H1 (cell line): ENCODE data around the gene TNS3. TPM values are rescaled to one million over a fixed set of nuclear protein-coding genes. Genes with fewer than 3 reads are reported as not detected.
A peak's percentile ranks its signal among the peaks of the same experiment; 100 is the strongest.

Experiments used
- CTCF ChIA-PET: fragments of 300-600 bp; sonication (Branson Sonifier 250); formaldehyde crosslinking; loops from one replicate; lab custom pipeline; 2021; ENCODE audit not compliant: partially characterized antibody; lab: Charles Lee
- POLR2A ChIA-PET: fragments of 300-600 bp; sonication (Branson Sonifier 250); formaldehyde crosslinking; loops from one replicate; lab custom pipeline; 2021; ENCODE audit warnings: inconsistent platforms; ENCODE audit not compliant: partially characterized antibody; lab: Charles Lee
- DNase-seq, 2 experiments: peaks; one replicate each; pipeline versions ENCODE4 v3.0.0 to v3.0.0-alpha.2; 2010 to 2022; ENCODE audit warnings: low spot score in 2 of 2, low read depth in 1 of 2, mixed read lengths in 1 of 2
- FAIRE-seq: peaks from 2 replicates; lab custom pipeline; 2011; peaks lifted over from hg19 to GRCh38; lab: Jason Lieb, UNC
- H2AFZ ChIP-seq: 2 replicates; pipeline ENCODE4 v1.8.1; 2012; ENCODE audit warnings: low read length, inconsistent platforms
- H2AK5ac ChIP-seq: 2 replicates; pipeline ENCODE4 v1.6.1; 2013; ENCODE audit warnings: low read depth, low read length
- H2BK120ac ChIP-seq: replicated peaks from 2 replicates; pipeline ENCODE3; 2013; ENCODE audit warnings: low read depth, low read length, inconsistent platforms
- H2BK12ac ChIP-seq: 2 replicates; pipeline ENCODE4 v1.6.1; 2013; ENCODE audit warnings: low read depth, low read length
- H2BK15ac ChIP-seq: 2 replicates; pipeline ENCODE4 v1.6.1; 2013; ENCODE audit warnings: low read length
- H2BK20ac ChIP-seq: 2 replicates; pipeline ENCODE4 v1.6.1; 2013; ENCODE audit warnings: low read length
- H2BK5ac ChIP-seq: 2 replicates; pipeline ENCODE4 v1.6.1; 2013; ENCODE audit warnings: low read depth, low read length
- H3K14ac ChIP-seq: 2 replicates; pipeline ENCODE4 v1.6.1; 2013; ENCODE audit warnings: inconsistent platforms; ENCODE audit not compliant: insufficient read length
- H3K18ac ChIP-seq: 2 replicates; pipeline ENCODE4 v1.6.1; 2013; ENCODE audit warnings: low read length; ENCODE audit errors: extremely low read depth
- H3K23ac ChIP-seq: 2 replicates; pipeline ENCODE4 v1.6.1; 2013; ENCODE audit warnings: inconsistent platforms; ENCODE audit not compliant: insufficient read length
- H3K23me2 ChIP-seq: 2 replicates; pipeline ENCODE4 v1.6.1; 2013; ENCODE audit warnings: low read depth, low read length
- H3K27ac ChIP-seq: 2 replicates; pipeline ENCODE4 v1.6.1; 2011; ENCODE audit warnings: low read depth, low read length, inconsistent platforms
- H3K27me3 ChIP-seq, 4 experiments: replicated peaks in 1 of 4; 1 replicate in 1 of 4; 2 replicates in 3 of 4; pipeline versions ENCODE4 v1.6.1 to v1.8.1; 2011 to 2013; ENCODE audit warnings: low read length in 3 of 4, mild to moderate bottlenecking in 3 of 4, inconsistent platforms in 2 of 4, mixed read lengths in 2 of 4, moderate library complexity in 1 of 4; ENCODE audit not compliant: control insufficient read depth in 3 of 4, insufficient read depth in 3 of 4; ENCODE audit errors: extremely low read depth in 1 of 4
- H3K36me3 ChIP-seq, 4 experiments: 2 replicates each; pipeline versions ENCODE4 v1.6.1 to v1.8.1; 2011 to 2013; ENCODE audit warnings: mild to moderate bottlenecking in 4 of 4, low read length in 3 of 4, moderate library complexity in 2 of 4, control low read depth in 1 of 4, inconsistent platforms in 1 of 4; ENCODE audit not compliant: insufficient read depth in 4 of 4, control insufficient read depth in 2 of 4
- H3K4ac ChIP-seq: replicated peaks from 2 replicates; pipeline ENCODE3; 2013; ENCODE audit warnings: low read length, low read depth, mixed read lengths, inconsistent platforms; ENCODE audit not compliant: insufficient read length
- H3K4me1 ChIP-seq, 4 experiments: replicated peaks in 1 of 4; 1 replicate in 1 of 4; 2 replicates in 3 of 4; pipeline versions ENCODE4 v1.6.1 to v1.8.1; 2011 to 2013; ENCODE audit warnings: low read length in 3 of 4, inconsistent platforms in 2 of 4, mixed read lengths in 1 of 4; ENCODE audit not compliant: insufficient read depth in 4 of 4, control insufficient read depth in 3 of 4
- H3K4me2 ChIP-seq, 2 experiments: 2 replicates each; pipeline versions ENCODE4 v1.6.1 to v1.8.1; 2011 to 2013; ENCODE audit warnings: low read depth in 2 of 2, low read length in 2 of 2, control low read depth in 1 of 2, inconsistent platforms in 1 of 2, mild to moderate bottlenecking in 1 of 2; ENCODE audit not compliant: insufficient read depth in 1 of 2
- H3K4me3 ChIP-seq, 4 experiments: fragments of 200-600, 300-600 bp in 1 of 4; sonication (generic), shearing (Covaris generic), sonication (Bioruptor Twin) in 1 of 4; 2 replicates each; pipeline versions ENCODE4 v1.5.1 to v1.8.1; 2011 to 2016; ENCODE audit warnings: low read length in 4 of 4, low read depth in 3 of 4, control low read depth in 2 of 4, inconsistent platforms in 2 of 4, mild to moderate bottlenecking in 2 of 4, mixed read lengths in 1 of 4, moderate library complexity in 1 of 4; ENCODE audit not compliant: insufficient read depth in 2 of 4; ENCODE audit errors: extremely low read depth in 1 of 4
- H3K56ac ChIP-seq: replicated peaks from 2 replicates; pipeline ENCODE3; 2013; ENCODE audit warnings: low read depth, mild to moderate bottlenecking, mixed read lengths, low read length, inconsistent platforms; ENCODE audit not compliant: insufficient read length
- H3K79me1 ChIP-seq: 2 replicates; pipeline ENCODE4 v1.6.1; 2013; ENCODE audit warnings: low read depth, low read length, control low read depth
- H3K79me2 ChIP-seq, 2 experiments: 2 replicates each; pipeline versions ENCODE4 v1.6.1 to v1.8.1; 2012 to 2013; ENCODE audit warnings: low read length in 2 of 2, mild to moderate bottlenecking in 2 of 2, inconsistent platforms in 1 of 2; ENCODE audit not compliant: insufficient read depth in 2 of 2, control insufficient read depth in 1 of 2
- H3K9ac ChIP-seq, 4 experiments: replicated peaks in 1 of 4; 1 replicate in 1 of 4; 2 replicates in 3 of 4; pipeline versions ENCODE4 v1.6.1 to v1.8.1; 2011 to 2013; ENCODE audit warnings: low read depth in 3 of 4, low read length in 3 of 4, control low read depth in 2 of 4, mild to moderate bottlenecking in 2 of 4, moderate library complexity in 2 of 4, inconsistent platforms in 1 of 4; ENCODE audit errors: extremely low read depth in 1 of 4
- H3K9me3 ChIP-seq, 2 experiments: 2 replicates each; pipeline versions ENCODE4 v1.6.1 to v1.8.1; 2012 to 2013; ENCODE audit warnings: mild to moderate bottlenecking in 2 of 2, moderate library complexity in 2 of 2, control low read depth in 1 of 2, inconsistent platforms in 1 of 2, low read depth in 1 of 2, low read length in 1 of 2, mixed read lengths in 1 of 2; ENCODE audit not compliant: insufficient read depth in 2 of 2
- H4K20me1 ChIP-seq, 2 experiments: replicated peaks in 1 of 2; 2 replicates each; pipeline versions ENCODE3 to v1.8.1; 2011 to 2013; ENCODE audit warnings: inconsistent platforms in 2 of 2, low read length in 2 of 2, mild to moderate bottlenecking in 1 of 2; ENCODE audit not compliant: insufficient read depth in 2 of 2, control insufficient read depth in 1 of 2
- H4K5ac ChIP-seq: 2 replicates; pipeline ENCODE4 v1.6.1; 2013; ENCODE audit warnings: low read length, low read depth, mixed read lengths, inconsistent platforms; ENCODE audit not compliant: insufficient read length
- H4K8ac ChIP-seq: 2 replicates; pipeline ENCODE4 v1.8.0; 2013; ENCODE audit warnings: mild to moderate bottlenecking, moderate library complexity, low read length, inconsistent platforms; ENCODE audit not compliant: insufficient read depth; ENCODE audit errors: extremely low read depth
- H4K91ac ChIP-seq: replicated peaks from 2 replicates; pipeline ENCODE3; 2013; ENCODE audit warnings: low read length, mixed read lengths, inconsistent platforms; ENCODE audit not compliant: insufficient read length
- CBX5 ChIP-seq: fragments of 300-800, 300-1000 bp; sonication (generic); IDR thresholded peaks from 2 replicates; pipeline ENCODE4 v1.7.1; 2016; ENCODE audit warnings: antibody characterized with exemption, low read length, low read depth
- SP4 ChIP-seq: IDR thresholded peaks from 2 replicates; pipeline ENCODE4 v1.6.1; 2012; ENCODE audit warnings: low read length, inconsistent platforms
- YY1 ChIP-seq: IDR thresholded peaks from 2 replicates; pipeline ENCODE4 v1.6.1; 2011; ENCODE audit warnings: low read depth, mild to moderate bottlenecking, low read length
- WGBS, 2 experiments: shearing (Covaris generic) in 1 of 2; methylation state at CpG; one replicate each; pipeline versions ENCODE4 v1.1.6 to v1.1.7; 2013 to 2015; ENCODE audit warnings: low lambda C conversion rate in 2 of 2, mixed read lengths in 2 of 2, inconsistent platforms in 1 of 2, low coverage in 1 of 2, missing lambda C conversion rate in 1 of 2; ENCODE audit not compliant: insufficient replicate concordance in 2 of 2, insufficient coverage in 1 of 2, insufficient read length in 1 of 2; ENCODE audit errors: extremely low coverage in 1 of 2, missing lambda C conversion rate in 1 of 2; 5-methylcytosine and 5-hydroxymethylcytosine counted together
- polyA plus RNA-seq, 7 experiments: library from polyadenylated mRNA; depleted of rRNA in 3 of 7; stranded (reverse) in 5 of 7; unstranded in 2 of 7; fragments of >200 nt in 5 of 7; fragments of 200-250 nt in 2 of 7; gene quantifications; 1 replicate in 5 of 7; 2 replicates in 1 of 7; 4 replicates in 1 of 7; pipeline versions ENCODE4 v1.2.1 to v1.2.3, GENCODE V29; 2011 to 2013; ENCODE audit warnings: missing spikeins in 2 of 7, mixed read lengths in 2 of 7
- total RNA-seq: library from RNA; stranded (reverse); fragmentation: NEBNext Ultra II Directional; extraction: Animal tissue kit (Norgen Biotek cat#: 25700); gene quantifications from 2 replicates; pipeline ENCODE4 v1.2.1, GENCODE V29; 2021

Gene TNS3
- total and polyA plus RNA-seq, 2 of the 8 experiments (the other 6 are each of a cell fraction or from before 2014, with no cell fraction given) = 11.9 to 24.2 TPM

DNA sequence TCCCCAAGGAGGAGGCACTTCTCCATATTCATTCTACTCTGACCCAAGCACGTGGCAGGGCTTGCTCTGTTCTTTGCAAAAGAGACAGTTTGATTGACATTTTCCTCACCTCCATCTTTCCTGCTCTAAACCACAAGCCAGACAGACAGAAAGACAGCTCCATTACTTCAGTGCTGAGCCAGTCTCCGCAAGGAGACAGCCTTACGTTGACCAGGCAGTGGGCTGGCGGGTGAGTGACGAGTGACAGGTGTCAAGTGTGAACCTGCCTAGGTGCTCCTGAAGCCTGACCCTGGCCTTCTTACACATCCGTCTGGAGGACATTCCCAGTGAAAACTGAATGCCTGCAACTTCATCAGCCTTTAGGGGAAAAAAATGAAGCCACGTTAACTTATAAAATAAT lies 314.6 kb downstream of the TNS3 start:
- TF ChIP-seq CBX5 (no peak), SP4 (no peak), YY1 (no peak)
- Histone ChIP-seq H3K36me3 (no peaks in the 10 kb centered on the region), H3K27me3 (no peaks in the 10 kb centered on the region), H4K8ac (no peak overlapping the region), H3K9ac (no peak overlapping the region), H2AK5ac (no peak overlapping the region), H3K9me3 (no peaks in the 10 kb centered on the region; a peak in 1 of 4 replicates), H3K4me1 (no peaks in the 10 kb centered on the region), H3K4ac (no peak overlapping the region), H3K23me2 (peaks cover 2% of the 10 kb centered on the region; the same call in 1 of the 2 replicates), H4K91ac (no peak overlapping the region), H3K79me2 (no peaks in the 10 kb centered on the region), H4K20me1 (no peaks in the 10 kb centered on the region), H2BK120ac (no peak overlapping the region), H3K23ac (no peak overlapping the region), H3K56ac (no peak overlapping the region), H4K5ac (no peak overlapping the region), H2BK5ac (no peak overlapping the region; the same call in 1 of the 2 replicates), H3K18ac (no peak overlapping the region), H2BK15ac (0 out of 2 replicates have a peak overlapping the region, but pooled peaks have one; percentile 54), H3K14ac (no peak overlapping the region), H2AFZ (no peak overlapping the region), H3K79me1 (no peaks in the 10 kb centered on the region), H3K4me3 (no peak overlapping the region), H2BK20ac (no peak overlapping the region), H3K4me2 (no peak overlapping the region), H3K27ac (no peak overlapping the region), H2BK12ac (no peak overlapping the region)
- ChIA-PET POLR2A (interaction anchor here (0.6 kb wide), 1 partner anchor 20 kb away, joined by 3 read pairs; no protein-coding TSS in a partner anchor), CTCF (interaction anchor here (0.8 to 3.8 kb wide), 35 partner anchors 9 to 671 kb away, joined by 3 to 41 read pairs (median 7); partner anchors contain the start of gene TNS3)
- DNase-seq (no peak), FAIRE-seq (no peak)
- WGBS, 2 experiments = 91% methylated on average over 7 of the region's 7 CpGs; no CpG with 5 or more reads in 1 of the 2 experiments
